HCT116 (cell line): Measurements from ENCODE around the gene ALDH1A2. TPM values are rescaled to one million over a fixed set of nuclear protein-coding genes. Genes with fewer than 3 reads are reported as not detected.

ENCODE experiments used
- ATAC-seq: fragments of 200-7000 bp; cut with Tn5 transposase; 2 replicates; pipeline ENCODE4 v1.9.1; 2020; ENCODE audit warnings: mild to moderate bottlenecking, moderate library complexity
- BruUV-seq: library from RNA; stranded (reverse); fragments of 400-500 nt; replicated peaks from 2 replicates; lab custom pipeline; 2021; lab: Mats Ljungman, UMichigan
- CTCF ChIA-PET: fragments of 300-600 bp; sonication (Branson Sonifier 250); formaldehyde crosslinking; loops from one replicate; lab custom pipeline; 2021; ENCODE audit warnings: antibody characterized with exemption; lab: Charles Lee
- POLR2A ChIA-PET: fragments of 300-600, 350-600 bp; sonication (Branson Sonifier 250); formaldehyde crosslinking; loops from one replicate; lab custom pipeline; 2021; ENCODE audit warnings: antibody characterized with exemption; lab: Charles Lee
- RAD21 ChIA-PET, 2 experiments: fragments of 300-600 bp; sonication (Branson Sonifier 250); formaldehyde crosslinking; loops; one replicate each; lab custom pipeline; 2023; ENCODE audit warnings: low total read pairs in 2 of 2; ENCODE audit not compliant: uncharacterized antibody in 2 of 2, unreplicated experiment in 2 of 2, low non-redundant PET in 1 of 2; lab: Charles Lee
- DNase-seq: peaks from one replicate; pipeline ENCODE4 v3.0.0-alpha.2; 2010; ENCODE audit warnings: low read depth, low spot score
- H2AFZ ChIP-seq: fragments of 200-600 bp; shearing (Covaris generic), sonication (generic); 2 replicates; pipeline ENCODE4 v1.6.1; 2017; ENCODE audit warnings: low read depth, mixed run types, mixed read lengths, antibody characterized with exemption, low read length; ENCODE audit not compliant: poor library complexity, severe bottlenecking
- H3K27ac ChIP-seq: 2 replicates; pipeline ENCODE4 v1.5.1; 2012; ENCODE audit warnings: low read depth, low read length
- H3K27me3 ChIP-seq: fragments of 200-600 bp; sonication (generic); 2 replicates; pipeline ENCODE4 v1.6.1; 2016; ENCODE audit warnings: mixed run types, low read length, mixed read lengths; ENCODE audit not compliant: insufficient read depth
- H3K36me3 ChIP-seq, 2 experiments: fragments of 200-500 bp in 1 of 2; fragments of 200-600 bp in 1 of 2; sonication (Bioruptor generic) in 1 of 2; sonication (generic) in 1 of 2; 2 replicates each; pipeline versions ENCODE4 v1.5.1 to v1.6.1; 2014 to 2016; ENCODE audit warnings: low read length in 2 of 2, inconsistent platforms in 1 of 2, mixed read lengths in 1 of 2, mixed run types in 1 of 2; ENCODE audit not compliant: insufficient read depth in 2 of 2, control insufficient read depth in 1 of 2
- H3K4me1 ChIP-seq, 2 experiments: fragments of 200-600 bp in 1 of 2; sonication (generic) in 1 of 2; 2 replicates each; pipeline versions ENCODE4 v1.5.1 to v1.6.1; 2012 to 2017; ENCODE audit warnings: low read length in 2 of 2, inconsistent platforms in 1 of 2, mild to moderate bottlenecking in 1 of 2, mixed read lengths in 1 of 2, mixed run types in 1 of 2, moderate library complexity in 1 of 2; ENCODE audit not compliant: insufficient read depth in 2 of 2, control insufficient read depth in 1 of 2
- H3K4me2 ChIP-seq: fragments of 200-600 bp; sonication (generic); 2 replicates; pipeline ENCODE4 v1.6.1; 2017; ENCODE audit warnings: mixed run types, low read length, mixed read lengths
- H3K4me3 ChIP-seq, 2 experiments: fragments of 200-600 bp in 1 of 2; sonication (generic) in 1 of 2; replicated peaks in 1 of 2; 2 replicates each; pipeline ENCODE4 v1.5.1; 2011 to 2016; ENCODE audit warnings: low read length in 2 of 2, control low read depth in 1 of 2, low read depth in 1 of 2, mild to moderate bottlenecking in 1 of 2, mixed read lengths in 1 of 2, mixed run types in 1 of 2
- H3K79me2 ChIP-seq: fragments of 200-600 bp; sonication (generic); 2 replicates; pipeline ENCODE4 v1.6.1; 2017; ENCODE audit warnings: mild to moderate bottlenecking, mixed run types, low read length, moderate library complexity, mixed read lengths; ENCODE audit not compliant: insufficient read depth
- H3K9ac ChIP-seq: fragments of 200-600 bp; sonication (generic); 2 replicates; pipeline ENCODE4 v1.6.1; 2016; ENCODE audit warnings: low read length, mixed read lengths
- H3K9me2 ChIP-seq: fragments of 200-600 bp; sonication (generic), shearing (Covaris generic); 2 replicates; pipeline ENCODE4 v1.6.1; 2017; ENCODE audit warnings: mixed run types, mild to moderate bottlenecking, moderate library complexity; ENCODE audit not compliant: insufficient read depth
- H3K9me3 ChIP-seq, 2 experiments: fragments of 200-500 bp in 1 of 2; fragments of 200-600 bp in 1 of 2; sonication (Bioruptor generic) in 1 of 2; sonication (generic) in 1 of 2; 2 replicates each; pipeline ENCODE4 v1.6.1; 2014 to 2017; ENCODE audit warnings: low read length in 2 of 2, mixed read lengths in 2 of 2, inconsistent platforms in 1 of 2, low read depth in 1 of 2, mild to moderate bottlenecking in 1 of 2, mixed run types in 1 of 2, moderate library complexity in 1 of 2; ENCODE audit not compliant: control insufficient read depth in 1 of 2, insufficient read depth in 1 of 2
- H4K20me1 ChIP-seq: fragments of 200-600 bp; sonication (generic), shearing (Covaris generic); 2 replicates; pipeline ENCODE4 v1.6.1; 2017; ENCODE audit warnings: mixed run types, mild to moderate bottlenecking, moderate library complexity; ENCODE audit not compliant: insufficient read depth
- ATF3 ChIP-seq: IDR thresholded peaks from 2 replicates; pipeline ENCODE4 v1.6.1; 2012
- CBX3 ChIP-seq: IDR thresholded peaks from 2 replicates; pipeline ENCODE4 v1.6.1; 2012; ENCODE audit warnings: low read depth
- CTCF ChIP-seq, 3 experiments: fragments of 200-600 bp in 1 of 3; sonication (generic) in 1 of 3; IDR thresholded peaks in 2 of 3; conservative IDR thresholded peaks in 1 of 3; 2 replicates each; pipeline ENCODE4 v1.5.1; 2012 to 2017; ENCODE audit warnings: low read depth in 2 of 3, low read length in 2 of 3, antibody characterized with exemption in 1 of 3, borderline replicate concordance in 1 of 3, control low read depth in 1 of 3, mild to moderate bottlenecking in 1 of 3, mixed read lengths in 1 of 3, mixed run types in 1 of 3, moderate library complexity in 1 of 3; ENCODE audit not compliant: insufficient read depth in 1 of 3
- EGR1 ChIP-seq: IDR thresholded peaks from 2 replicates; pipeline ENCODE4 v1.6.1; 2012; ENCODE audit warnings: low read depth
- FOSL1 ChIP-seq: IDR thresholded peaks from 2 replicates; pipeline ENCODE4 v1.6.1; 2012; ENCODE audit warnings: low read depth
- POLR2A ChIP-seq: IDR thresholded peaks from 2 replicates; pipeline ENCODE4 v1.7.0; 2011; ENCODE audit warnings: borderline replicate concordance; ENCODE audit not compliant: insufficient read depth, insufficient read length; ENCODE audit errors: extremely low read depth
- RAD21 ChIP-seq: IDR thresholded peaks from 2 replicates; pipeline ENCODE4 v1.6.1; 2012; ENCODE audit warnings: low read depth, mild to moderate bottlenecking
- SRF ChIP-seq: IDR thresholded peaks from 2 replicates; pipeline ENCODE4 v1.6.1; 2012; ENCODE audit warnings: low read depth
- YY1 ChIP-seq: IDR thresholded peaks from 2 replicates; pipeline ENCODE4 v1.6.1; 2011; ENCODE audit warnings: low read length, low read depth, moderate library complexity, mild to moderate bottlenecking; ENCODE audit not compliant: insufficient replicate concordance; ENCODE audit errors: extremely low read depth
- intact Hi-C: fragments of 100-400 bp; cut with micrococcal nuclease; formaldehyde crosslinking; loops from 2 replicates; pipeline ENCODE4 v1.10.0; 2022
- total RNA-seq: library from RNA; stranded (reverse); gene quantifications from one replicate; pipeline ENCODE4 v1.2.1, GENCODE V29; 2021; ENCODE audit not compliant: unreplicated experiment
- TF ChIP-seq, protein P1 (sequence below): IDR thresholded peaks from 2 replicates; pipeline ENCODE4 v1.6.1; 2012; ENCODE audit warnings: low read depth

ALDH1A2 gene
- total RNA-seq, 1 experiment from 2014 or later = 1.7 TPM

DNA sequence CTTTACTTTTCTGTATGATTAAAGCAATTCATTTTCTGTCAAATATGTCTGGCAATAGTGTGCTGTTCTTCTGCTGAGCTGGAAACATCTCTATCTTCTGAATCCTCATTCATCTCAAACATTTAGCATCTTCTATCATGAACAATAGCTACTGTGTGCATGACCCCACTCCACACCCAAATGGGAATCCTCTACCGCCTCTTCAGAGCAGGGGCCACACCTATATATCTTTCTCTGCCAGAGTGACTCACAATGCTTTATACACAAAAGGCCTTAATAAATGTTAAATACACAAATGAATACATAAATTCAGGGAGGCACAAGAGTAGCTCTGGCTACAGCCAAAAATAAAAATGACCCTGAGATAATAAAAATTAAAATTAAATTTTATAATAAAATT is 8.0 kb downstream of the ALDH1A2 start:
- Histone ChIP-seq H3K27me3 (no peaks in the 10 kb centered on the region), H4K20me1 (no peaks in the 10 kb centered on the region), H3K27ac (no peak overlapping the region)
- no peak for ATAC-seq
- intact Hi-C loops = no loop called here
- TF ChIP-seq POLR2A (no peak), CTCF (IDR thresholded peaks at IDR 0.05 in 2 of 3, conservative IDR thresholded peaks at IDR 0.05 in 1 of 3; ENCODE audit: borderline replicate concordance in 1 of 3, insufficient read depth in 1 of 3, low read depth in 2 of 3, low read length in 2 of 3) (no peak), CBX3 (no peak), YY1 (no peak), SRF (no peak), ATF3 (no peak), RAD21 (no peak), EGR1 (no peak), FOSL1 (no peak)
- TF ChIP-seq, protein P1, sequence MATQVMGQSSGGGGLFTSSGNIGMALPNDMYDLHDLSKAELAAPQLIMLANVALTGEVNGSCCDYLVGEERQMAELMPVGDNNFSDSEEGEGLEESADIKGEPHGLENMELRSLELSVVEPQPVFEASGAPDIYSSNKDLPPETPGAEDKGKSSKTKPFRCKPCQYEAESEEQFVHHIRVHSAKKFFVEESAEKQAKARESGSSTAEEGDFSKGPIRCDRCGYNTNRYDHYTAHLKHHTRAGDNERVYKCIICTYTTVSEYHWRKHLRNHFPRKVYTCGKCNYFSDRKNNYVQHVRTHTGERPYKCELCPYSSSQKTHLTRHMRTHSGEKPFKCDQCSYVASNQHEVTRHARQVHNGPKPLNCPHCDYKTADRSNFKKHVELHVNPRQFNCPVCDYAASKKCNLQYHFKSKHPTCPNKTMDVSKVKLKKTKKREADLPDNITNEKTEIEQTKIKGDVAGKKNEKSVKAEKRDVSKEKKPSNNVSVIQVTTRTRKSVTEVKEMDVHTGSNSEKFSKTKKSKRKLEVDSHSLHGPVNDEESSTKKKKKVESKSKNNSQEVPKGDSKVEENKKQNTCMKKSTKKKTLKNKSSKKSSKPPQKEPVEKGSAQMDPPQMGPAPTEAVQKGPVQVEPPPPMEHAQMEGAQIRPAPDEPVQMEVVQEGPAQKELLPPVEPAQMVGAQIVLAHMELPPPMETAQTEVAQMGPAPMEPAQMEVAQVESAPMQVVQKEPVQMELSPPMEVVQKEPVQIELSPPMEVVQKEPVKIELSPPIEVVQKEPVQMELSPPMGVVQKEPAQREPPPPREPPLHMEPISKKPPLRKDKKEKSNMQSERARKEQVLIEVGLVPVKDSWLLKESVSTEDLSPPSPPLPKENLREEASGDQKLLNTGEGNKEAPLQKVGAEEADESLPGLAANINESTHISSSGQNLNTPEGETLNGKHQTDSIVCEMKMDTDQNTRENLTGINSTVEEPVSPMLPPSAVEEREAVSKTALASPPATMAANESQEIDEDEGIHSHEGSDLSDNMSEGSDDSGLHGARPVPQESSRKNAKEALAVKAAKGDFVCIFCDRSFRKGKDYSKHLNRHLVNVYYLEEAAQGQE = no peak
- TF ChIP-seq, all 23 proteins: peak for 0
- no peaks in the 10 kb centered on the region for H3K79me2 ChIP-seq
- H3K4me2 ChIP-seq = no peak overlapping the region
- no peaks in the 10 kb centered on the region for H3K9me2 ChIP-seq
- H3K4me1 ChIP-seq = no peaks in the 10 kb centered on the region
- BruUV-seq = no TSS peak
- H2AFZ ChIP-seq = no peak overlapping the region
- CTCF ChIA-PET = interaction anchor here (2.5 to 3.7 kb wide), 2 partner anchors 13 to 306 kb away, joined by 5 to 18 read pairs; no protein-coding TSS in a partner anchor
- RAD21 ChIA-PET = no interaction called here
- no peak overlapping the region for H3K4me3 ChIP-seq
- no peaks in the 10 kb centered on the region for H3K36me3 ChIP-seq
- H3K9ac ChIP-seq = no peak overlapping the region
- POLR2A ChIA-PET = no interaction called here
- no peak for DNase-seq
- no peaks in the 10 kb centered on the region for H3K9me3 ChIP-seq
